ENCODE data around the gene GLS.
"Not testable (repeated sequence)": the region's sequence is repeated elsewhere in the genome, so short reads cannot be mapped to it uniquely, and the experiment has no call there.

The GLS gene

GRCh38 chr2:190973262-190973661 lies 92.6 kb downstream of the GLS start:
- no peak for DNase-seq (ENCODE audit: low spot score)

DNA sequence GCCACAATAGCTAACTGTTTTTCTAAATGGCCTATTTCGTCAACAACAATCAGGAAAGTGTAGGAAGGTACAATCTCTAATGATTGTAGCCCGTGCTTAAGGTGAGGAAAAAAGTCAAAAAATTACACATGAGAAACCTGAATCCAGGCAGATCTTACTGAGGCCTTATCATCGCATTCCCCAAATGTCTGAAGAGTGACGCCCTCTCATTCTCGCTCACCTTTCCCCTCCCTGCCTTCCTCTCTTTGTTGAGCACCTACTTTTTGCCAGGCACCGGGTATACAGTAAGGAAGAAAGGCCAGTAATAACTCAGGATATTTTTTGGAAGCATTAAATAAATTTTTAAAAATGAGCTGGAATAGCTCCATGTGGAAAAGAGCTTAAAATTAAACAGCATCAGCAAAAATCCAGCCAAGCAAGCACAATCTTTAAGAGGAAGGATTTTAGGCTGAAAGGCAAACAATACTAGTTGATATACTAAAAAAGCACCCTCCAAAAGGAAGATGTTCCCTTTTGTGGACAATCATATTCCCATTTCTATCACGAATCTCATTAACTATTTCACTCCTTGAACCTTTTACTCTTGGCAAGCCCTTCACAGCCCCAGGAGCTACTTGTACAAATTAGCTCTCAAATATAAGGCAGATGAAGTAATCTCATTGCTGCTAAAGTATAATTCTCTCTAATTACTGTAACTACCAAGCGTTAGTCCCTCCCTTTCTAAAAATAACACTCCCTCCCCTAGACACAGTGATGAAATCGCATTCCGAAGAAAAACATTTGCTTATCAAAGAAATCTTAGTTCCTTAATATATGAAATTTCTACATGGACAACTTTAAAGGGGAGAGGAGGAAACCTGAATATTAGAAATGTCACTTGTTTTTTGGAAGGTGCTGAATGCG lies 93.4 kb downstream of the GLS start:
- no peak for DNase-seq (ENCODE audit: low spot score)

GRCh38 chr2:190974629-190975361 lies 94.2 kb downstream of the GLS start:
- no peak for DNase-seq (ENCODE audit: low spot score)

DNA sequence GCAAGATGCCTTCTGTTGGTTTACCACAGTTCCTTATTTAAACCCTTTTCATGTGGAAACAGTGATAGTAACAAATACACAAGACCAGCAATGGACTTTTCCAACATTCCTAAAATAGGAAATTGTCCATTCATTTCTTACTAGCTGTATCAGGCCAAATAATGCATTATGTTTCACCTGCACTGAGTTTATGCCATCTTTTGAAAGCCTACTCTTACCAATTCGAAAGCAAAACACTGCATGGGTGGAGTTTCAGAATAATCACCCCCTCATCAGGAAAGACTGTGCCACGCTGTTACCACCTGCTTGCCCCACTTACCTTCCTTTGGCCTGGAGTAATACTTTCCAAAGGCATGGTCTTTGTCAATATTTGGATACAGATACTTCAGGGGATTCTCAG lies 95.9 kb downstream of the GLS start:
- DNase-seq (ENCODE audit: low spot score), result no peak

GRCh38 chr2:190977505-190977904 lies 96.9 kb downstream of the GLS start:
- no peak for DNase-seq (ENCODE audit: low spot score)

DNA sequence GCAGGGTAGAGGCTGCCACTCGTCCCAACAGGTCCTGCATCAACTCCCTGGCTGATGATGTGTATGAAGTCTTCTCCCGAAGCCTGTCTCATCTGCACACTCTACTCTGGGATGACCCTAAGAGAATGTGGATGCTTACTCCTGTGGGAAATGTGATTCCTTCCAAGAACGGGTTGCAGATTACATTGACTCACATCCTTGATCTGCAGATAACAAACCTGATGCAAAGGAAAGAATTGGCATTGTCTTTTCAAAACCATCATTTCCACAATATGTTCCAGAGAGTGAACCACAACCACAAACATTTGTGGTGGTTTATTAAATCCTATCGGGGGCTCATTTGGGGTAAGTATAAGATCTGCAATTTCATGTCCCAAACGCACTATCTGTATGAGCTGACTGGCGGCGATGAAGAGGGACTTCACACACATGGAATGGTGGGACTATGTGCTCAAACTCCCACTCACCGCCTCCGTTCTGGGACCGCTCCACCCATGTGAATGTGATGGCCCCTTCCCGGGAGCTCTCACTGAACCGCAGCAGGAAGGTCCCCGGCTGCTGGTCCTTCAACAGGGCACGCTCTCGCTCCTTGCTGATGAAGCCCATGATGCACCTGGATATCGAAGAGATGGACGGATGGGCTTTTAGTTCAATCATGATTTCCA lies 97.9 kb downstream of the GLS start:
- no peak for DNase-seq (ENCODE audit: low spot score)

DNA sequence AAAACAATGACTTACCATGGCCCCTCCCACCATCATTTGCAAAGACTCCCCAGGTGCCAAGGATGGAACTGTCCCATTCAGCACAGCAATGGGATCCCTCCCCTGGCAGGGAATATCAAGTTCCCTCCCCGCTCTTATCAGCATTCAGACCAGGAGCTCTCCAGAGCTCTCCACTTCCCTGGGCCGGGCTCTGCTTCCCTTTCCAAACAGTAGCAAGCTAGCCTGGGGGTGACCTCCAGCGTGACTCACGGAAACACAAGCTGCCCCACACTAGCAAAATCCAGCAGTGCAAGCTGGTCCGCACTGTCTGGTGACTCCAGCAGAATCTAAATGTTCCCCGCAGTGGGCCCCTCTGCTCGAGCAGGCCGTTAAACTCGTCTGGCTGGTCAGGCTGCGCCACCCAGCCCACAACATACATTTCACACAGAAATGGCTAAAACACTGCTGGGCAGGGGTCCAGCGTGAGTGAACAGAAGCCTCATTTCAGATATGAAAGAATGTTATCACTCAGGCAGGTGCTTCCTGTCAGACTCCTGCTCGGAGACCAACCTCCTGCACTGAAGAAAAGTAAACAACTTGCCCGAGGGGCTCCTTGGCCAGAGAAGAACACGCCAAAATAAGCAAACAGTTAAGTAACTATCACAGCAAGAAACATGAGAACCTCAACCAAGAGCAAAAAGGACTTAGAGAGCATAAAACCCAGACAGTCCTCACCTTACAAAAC lies 99.4 kb downstream of the GLS start:
- DNase-seq (ENCODE audit: low spot score), result no peak

DNA sequence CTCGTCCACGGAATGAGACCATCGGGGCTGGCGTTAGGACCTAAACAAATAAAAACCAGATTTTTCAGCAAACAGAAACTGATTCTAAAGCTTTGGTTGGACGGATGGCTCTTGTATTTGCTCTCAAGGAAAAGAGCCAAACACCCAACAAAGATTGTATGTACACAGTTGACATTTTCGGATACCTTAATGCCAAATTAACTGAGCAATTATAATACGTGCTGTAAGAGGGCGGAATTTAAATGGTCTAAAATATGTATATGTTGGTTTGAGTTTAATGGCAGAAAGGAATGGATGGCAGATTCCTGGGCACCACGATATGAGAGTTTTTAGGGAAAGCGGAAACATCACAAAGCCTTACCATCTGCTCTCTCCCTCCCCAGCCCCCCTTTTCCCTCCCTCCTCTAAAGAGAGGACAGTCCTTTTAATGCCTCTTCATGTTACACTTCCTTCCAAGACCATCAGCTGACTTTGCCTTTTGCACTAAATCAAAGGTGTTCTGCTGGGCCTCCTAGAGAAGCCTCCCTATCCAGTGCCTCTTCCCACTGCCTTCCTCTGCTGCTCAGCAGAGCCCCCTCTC lies 100.1 kb downstream of the GLS start:
- DNase-seq (ENCODE audit: low spot score), result no peak

DNA sequence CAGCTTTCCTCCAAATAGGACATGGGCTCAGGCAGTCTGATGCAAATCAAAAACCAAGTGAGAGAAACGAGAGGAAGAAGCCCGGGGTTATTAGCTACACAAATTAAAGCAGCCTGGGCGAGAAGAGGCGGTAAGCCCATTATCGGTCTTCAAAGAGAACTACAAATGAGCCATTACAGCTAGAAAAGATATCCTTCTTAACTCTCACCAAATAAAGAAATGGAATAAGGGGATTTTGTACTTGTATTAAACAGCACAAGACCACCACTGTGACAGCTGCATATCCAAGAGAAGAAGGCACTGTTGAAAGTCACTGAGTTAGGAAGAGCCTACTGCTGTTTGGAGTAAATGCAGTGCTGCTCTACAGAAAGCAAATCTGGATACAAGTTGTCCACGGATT lies 100.7 kb downstream of the GLS start:
- no peak for DNase-seq (ENCODE audit: low spot score)

GRCh38 chr2:190981733-190982132 lies 101.1 kb downstream of the GLS start:
- no peak for DNase-seq (ENCODE audit: low spot score)

DNA sequence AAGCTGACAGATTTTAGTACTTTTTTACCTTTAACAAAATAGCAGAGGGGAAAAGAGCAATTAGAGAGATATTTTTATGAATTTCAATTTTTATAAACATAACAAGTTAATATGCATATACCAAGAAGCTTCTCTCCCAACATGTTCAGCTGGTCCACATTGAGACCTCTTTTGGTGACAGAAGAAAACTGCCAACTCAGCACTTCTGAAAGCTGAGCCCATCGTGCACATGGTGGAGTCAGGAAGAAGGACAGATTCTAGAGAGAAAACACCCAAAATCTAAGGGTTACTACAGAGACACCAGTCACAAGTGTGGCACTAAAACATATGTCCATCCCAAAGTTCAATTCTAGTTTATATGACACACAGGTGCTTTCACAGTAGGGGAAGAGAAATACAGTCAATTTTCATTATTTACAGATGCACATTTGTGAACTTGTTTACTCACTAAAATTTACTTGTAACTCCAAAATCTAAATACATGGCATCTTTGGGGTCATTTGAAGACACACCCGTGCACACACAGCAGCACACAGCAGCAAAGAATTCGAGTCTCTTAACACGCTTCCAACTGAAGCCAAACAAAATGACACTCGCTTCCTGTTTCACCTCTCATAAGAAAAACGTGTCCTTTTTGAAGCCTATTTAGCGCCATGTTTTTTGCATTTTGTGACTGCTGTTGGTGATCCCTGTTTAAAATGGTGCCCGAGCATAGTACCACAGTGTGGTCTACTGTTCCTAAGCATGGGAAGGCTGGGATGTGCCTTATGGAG lies 101.8 kb downstream of the GLS start:
- no peak for DNase-seq (ENCODE audit: low spot score)

DNA sequence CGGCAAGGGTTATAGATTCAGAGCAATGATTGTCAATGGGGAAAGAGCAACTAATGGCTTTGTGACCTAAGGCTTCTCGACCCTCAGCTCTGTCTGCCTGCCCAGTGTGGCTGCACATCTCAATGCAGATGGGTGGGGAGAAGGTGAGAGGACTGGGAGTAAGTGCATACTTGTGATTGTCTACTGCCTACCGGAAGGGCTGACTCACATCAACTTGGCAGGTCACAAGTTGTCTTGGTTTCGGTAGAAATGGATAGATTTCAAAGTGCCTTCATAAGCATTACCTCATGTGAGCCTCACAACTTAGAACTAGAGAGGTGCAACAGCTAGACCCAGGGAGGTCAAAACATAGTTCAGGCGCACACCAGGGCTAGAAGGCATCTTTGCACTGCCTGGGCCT lies 104.0 kb downstream of the GLS start:
- DNase-seq (ENCODE audit: low spot score), result peak; percentile 20

DNA sequence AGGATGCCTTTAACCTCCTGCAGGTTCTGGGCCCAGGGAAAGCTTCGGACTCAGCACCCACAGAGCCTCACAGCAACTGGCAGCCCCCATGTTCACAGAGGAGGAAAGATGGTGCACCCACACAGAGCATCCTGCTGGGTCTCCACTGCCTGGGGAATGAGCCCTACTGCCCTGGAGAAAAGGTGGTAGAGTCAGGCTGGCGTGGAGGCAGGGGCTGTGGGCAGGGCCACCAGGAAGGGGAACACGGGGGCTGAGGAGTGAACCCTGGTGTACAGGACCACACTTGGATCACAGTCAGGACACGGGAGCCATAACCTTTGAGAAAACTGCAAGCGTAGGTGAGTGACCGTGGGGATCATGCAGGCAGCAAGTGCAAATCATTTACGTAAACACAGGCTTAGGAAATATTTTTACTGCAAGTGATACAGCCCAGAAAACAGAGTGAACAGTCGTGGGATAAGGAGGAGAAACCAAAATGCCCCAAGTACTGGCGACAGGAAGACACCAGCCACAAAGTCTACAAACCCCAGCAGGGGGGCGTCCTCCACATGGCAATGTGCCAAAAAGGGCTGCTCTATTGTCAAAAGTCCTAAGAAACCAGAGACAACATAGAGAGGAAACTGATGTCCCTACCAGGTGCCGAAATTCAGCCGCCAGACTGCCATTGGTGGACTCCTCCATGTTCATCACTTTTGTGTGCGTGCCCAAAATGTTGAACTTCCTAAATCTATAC lies 105.8 kb downstream of the GLS start:
- DNase-seq (ENCODE audit: low spot score), result no peak

DNA sequence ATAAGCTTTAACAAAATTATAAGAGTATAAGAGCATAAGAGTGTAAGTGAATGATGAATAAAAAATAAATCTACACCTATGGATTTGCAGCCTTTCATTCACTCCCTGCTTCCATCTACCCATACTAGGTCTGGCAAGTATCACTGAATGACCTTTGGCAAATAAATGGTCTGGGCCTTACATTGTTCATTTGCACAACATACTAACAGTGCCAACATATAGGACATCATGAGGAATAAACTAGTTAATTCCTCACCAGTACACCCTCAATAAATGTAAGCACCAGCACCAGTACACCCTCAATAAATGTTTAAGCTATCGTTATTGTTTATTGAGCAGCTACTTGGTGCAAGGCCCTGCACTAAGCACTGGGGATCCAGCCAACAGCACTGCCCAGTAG lies 106.5 kb downstream of the GLS start:
- no peak for DNase-seq (ENCODE audit: low spot score)

DNA sequence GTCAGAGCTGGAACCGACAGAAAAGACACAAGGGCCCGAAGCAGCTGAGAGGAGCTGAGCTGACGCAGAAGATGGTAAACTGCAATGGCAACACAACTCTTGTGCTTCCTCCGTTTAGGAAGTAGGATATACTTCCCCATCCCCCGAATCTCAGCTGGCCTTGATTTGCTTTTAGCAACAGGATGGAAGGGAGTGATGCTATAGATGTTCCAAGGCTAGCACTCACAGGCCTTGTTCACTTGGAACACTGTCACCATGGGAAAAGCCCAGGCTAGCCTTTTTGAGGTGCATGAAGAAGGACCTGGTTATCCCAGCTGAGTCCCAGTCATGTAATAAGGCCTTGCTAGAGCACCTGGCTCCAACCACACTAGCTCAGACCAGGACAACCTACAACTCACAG lies 107.3 kb downstream of the GLS start:
- no peak for DNase-seq (ENCODE audit: low spot score)

DNA sequence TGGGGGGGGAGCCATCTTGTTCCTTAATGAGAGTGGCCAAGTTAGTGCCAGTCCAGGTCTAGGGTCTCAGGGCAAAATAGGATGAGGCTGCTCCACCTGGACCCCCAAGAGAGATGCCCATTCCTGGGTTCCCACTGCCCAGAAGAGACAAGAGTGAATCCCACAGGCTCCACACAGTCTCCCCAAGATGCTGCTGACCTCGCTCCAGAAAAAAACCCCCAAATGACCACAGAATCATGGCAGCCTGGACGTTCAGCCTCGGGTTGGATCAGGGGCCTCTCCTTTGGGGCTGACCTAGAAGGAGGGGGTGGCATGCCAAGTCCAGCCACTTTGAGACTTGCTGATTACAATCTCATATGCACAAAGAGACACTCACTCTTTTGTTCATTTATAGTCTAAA lies 108.3 kb downstream of the GLS start:
- no peak for DNase-seq (ENCODE audit: low spot score)

DNA sequence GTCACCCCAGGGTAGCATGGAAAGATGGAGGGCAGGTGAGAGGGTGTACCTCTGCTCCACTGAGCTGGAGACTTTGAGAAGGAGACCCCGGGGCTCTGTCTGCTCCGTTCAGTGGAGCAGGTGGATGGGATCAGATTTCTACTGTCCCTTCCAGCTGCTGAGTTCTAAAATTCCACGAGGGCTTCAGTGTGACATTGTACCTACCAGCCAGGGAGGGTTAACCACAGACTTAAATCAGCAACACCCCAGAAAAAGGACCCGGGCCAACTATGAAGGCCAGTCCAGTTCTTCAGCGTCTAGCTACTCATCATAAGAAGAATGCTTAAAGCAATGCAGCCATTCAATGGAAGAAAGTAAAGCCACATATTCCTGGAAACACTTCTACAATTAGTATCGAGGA lies 109.5 kb downstream of the GLS start:
- DNase-seq (ENCODE audit: low spot score), result no peak

DNA sequence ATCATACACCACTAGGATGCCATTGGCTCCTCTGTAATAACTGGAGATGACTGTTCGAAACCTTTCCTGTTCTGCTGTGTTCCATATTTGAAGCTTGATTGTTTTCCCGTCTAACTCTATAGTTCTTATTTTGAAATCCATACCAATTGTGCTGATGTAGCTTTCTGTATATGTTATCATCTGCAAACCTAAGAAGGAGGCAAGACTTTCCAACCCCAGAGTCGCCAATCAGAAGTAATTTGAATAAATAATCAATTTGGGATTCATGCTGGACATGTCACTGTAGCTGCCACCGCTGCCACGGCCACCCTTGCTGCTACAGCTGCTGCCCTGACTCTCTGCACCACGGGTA lies 112.6 kb downstream of the GLS start:
- DNase-seq (ENCODE audit: low spot score), result no peak

- DNase-seq (ENCODE audit: low spot score), result no peak
Measured at GRCh38 chr2:190994148-190994547, 113.5 kb downstream of the GLS start.

DNA sequence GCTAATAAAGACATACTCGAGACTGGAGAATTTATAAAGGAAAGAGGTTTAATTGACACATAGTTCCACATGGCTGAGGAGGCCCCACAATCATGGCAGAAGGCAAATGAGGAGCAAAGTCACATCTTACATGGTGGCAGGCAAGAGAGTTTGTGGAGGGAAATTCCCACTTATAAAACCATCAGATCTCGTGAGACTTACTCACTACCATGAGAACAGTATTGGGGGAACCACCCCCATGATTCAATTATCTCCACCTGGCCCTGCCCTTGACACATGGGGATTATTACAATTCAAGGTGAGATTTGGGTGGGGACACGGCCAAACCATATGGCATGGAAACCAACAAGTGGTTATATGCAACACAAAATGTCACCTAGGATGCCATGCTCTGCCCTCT lies 114.7 kb downstream of the GLS start:
- DNase-seq (ENCODE audit: low spot score), result not testable (repeated sequence)

All from CD4-positive, alpha-beta T cell treated with Interleukin-15 for 4 hours (primary cell).